Measurements from ENCODE around the gene PAX2. TPM values are rescaled to one million over a fixed set of nuclear protein-coding genes. Genes with fewer than 3 reads are reported as not detected.
A peak's percentile ranks its signal among the peaks of the same experiment; 100 is the strongest.

PAX2 gene
- total and polyA plus RNA-seq, 2 of the 13 experiments (the other 11 are each of a cell fraction or from before 2014, with no cell fraction given), result not detected

GRCh38 chr10:100875484-100876166 is 130.2 kb downstream of the PAX2 start (continued):
- TF ChIP-seq AHDC1 (CRISPR knock-in tag; IDR thresholded peaks at IDR 0.05; ENCODE audit: borderline replicate concordance) (peak; percentile 78; the same call in 1 of the 2 replicates), ZNF605 (CRISPR knock-in tag; IDR thresholded peaks at IDR 0.05) (peak; percentile 57), DRAP1 (CRISPR knock-in tag; IDR thresholded peaks at IDR 0.05) (no peak), ZNF615 (CRISPR knock-in tag; IDR thresholded peaks at IDR 0.05; ENCODE audit: borderline replicate concordance) (no peak), CBFB (CRISPR knock-in tag; IDR thresholded peaks at IDR 0.05) (no peak), NR2F1 (CRISPR knock-in tag; IDR thresholded peaks at IDR 0.05) (0 out of 4 replicates have a peak, but pooled peaks of 1 of the 2 experiments have one; percentile 57), ZNF350 (CRISPR knock-in tag; IDR thresholded peaks at IDR 0.05; ENCODE audit: borderline replicate concordance, low read depth) (no peak), NCOR1 (IDR thresholded peaks at IDR 0.05; ENCODE audit: borderline replicate concordance, low read length) (peak; percentile 65; the same call in 1 of the 2 replicates), KDM5B (CRISPR knock-in tag; IDR thresholded peaks at IDR 0.05; ENCODE audit: borderline replicate concordance) (no peak), FOXO4 (CRISPR knock-in tag; conservative IDR thresholded peaks at IDR 0.05) (no peak), HINFP (CRISPR knock-in tag; IDR thresholded peaks at IDR 0.05; ENCODE audit: low read depth) (no peak), BATF2 (CRISPR knock-in tag; IDR thresholded peaks at IDR 0.05) (no peak), HOXD1 (CRISPR knock-in tag; IDR thresholded peaks at IDR 0.05) (no peak), ZC3H13 (CRISPR knock-in tag; IDR thresholded peaks at IDR 0.05) (no peak), SNRNP70 (IDR thresholded peaks at IDR 0.05; ENCODE audit: low read depth, low read length) (no peak), SOX5 (CRISPR knock-in tag; IDR thresholded peaks at IDR 0.05; ENCODE audit: borderline replicate concordance) (peak; percentile 58; the same call in 1 of the 2 replicates), LBX2 (CRISPR knock-in tag; IDR thresholded peaks at IDR 0.05; ENCODE audit: borderline replicate concordance) (no peak), NCOA1 (CRISPR knock-in tag; IDR thresholded peaks at IDR 0.05) (no peak)

All from HepG2 (cell line).